Mesangial cell (primary cell): ENCODE measurements around the gene MYOF. TPM values are rescaled to one million over a fixed set of nuclear protein-coding genes. Genes with fewer than 3 reads are reported as not detected.

ENCODE experiments used
- total RNA-seq: library from RNA; depleted of rRNA; stranded (reverse); fragments of >200 nt; gene quantifications from 2 replicates; pipeline ENCODE4 v1.2.3, GENCODE V29; 2015

Gene MYOF, protein sequence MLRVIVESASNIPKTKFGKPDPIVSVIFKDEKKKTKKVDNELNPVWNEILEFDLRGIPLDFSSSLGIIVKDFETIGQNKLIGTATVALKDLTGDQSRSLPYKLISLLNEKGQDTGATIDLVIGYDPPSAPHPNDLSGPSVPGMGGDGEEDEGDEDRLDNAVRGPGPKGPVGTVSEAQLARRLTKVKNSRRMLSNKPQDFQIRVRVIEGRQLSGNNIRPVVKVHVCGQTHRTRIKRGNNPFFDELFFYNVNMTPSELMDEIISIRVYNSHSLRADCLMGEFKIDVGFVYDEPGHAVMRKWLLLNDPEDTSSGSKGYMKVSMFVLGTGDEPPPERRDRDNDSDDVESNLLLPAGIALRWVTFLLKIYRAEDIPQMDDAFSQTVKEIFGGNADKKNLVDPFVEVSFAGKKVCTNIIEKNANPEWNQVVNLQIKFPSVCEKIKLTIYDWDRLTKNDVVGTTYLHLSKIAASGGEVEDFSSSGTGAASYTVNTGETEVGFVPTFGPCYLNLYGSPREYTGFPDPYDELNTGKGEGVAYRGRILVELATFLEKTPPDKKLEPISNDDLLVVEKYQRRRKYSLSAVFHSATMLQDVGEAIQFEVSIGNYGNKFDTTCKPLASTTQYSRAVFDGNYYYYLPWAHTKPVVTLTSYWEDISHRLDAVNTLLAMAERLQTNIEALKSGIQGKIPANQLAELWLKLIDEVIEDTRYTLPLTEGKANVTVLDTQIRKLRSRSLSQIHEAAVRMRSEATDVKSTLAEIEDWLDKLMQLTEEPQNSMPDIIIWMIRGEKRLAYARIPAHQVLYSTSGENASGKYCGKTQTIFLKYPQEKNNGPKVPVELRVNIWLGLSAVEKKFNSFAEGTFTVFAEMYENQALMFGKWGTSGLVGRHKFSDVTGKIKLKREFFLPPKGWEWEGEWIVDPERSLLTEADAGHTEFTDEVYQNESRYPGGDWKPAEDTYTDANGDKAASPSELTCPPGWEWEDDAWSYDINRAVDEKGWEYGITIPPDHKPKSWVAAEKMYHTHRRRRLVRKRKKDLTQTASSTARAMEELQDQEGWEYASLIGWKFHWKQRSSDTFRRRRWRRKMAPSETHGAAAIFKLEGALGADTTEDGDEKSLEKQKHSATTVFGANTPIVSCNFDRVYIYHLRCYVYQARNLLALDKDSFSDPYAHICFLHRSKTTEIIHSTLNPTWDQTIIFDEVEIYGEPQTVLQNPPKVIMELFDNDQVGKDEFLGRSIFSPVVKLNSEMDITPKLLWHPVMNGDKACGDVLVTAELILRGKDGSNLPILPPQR (N-terminal part only)
- 171 and 235 TPM in 2 replicates for total RNA-seq

DNA sequence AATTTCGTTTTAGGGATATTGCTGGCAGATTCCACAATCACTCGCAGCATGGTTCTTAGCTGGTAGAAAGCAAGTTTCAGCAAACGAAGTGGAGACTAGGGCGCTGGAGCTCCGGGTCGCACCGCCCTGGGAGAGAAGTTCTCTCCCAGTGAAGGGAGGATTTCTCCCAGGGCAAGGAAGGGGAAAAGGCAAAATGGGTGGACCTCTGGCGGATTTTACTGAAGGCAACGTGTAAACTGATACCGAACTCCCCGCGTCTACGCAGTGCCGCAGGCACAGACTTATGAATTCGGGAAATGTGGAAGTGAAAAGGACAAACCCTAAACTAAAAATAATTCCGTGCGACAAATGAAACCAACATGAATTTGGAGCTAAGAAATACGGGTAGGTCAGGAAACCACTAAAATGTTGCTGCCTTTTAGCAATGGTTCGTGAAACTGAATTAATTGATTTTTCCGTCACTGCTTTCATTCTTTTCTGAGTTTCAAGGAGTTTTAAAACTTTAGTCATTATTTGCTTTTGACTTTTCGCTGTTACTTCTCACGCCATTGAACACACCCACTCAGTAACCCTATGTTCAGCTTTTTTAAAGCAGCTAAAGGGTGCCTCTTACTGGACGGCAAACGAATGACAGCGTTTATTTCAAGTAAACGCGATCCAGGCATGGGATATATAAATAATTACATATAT lies at the start of gene MYOF:
MYOF (minus strand) TSS at position 190 of the 690 bp plus-strand sequence; CDS start at position 50, 140 bp downstream.

DNA sequence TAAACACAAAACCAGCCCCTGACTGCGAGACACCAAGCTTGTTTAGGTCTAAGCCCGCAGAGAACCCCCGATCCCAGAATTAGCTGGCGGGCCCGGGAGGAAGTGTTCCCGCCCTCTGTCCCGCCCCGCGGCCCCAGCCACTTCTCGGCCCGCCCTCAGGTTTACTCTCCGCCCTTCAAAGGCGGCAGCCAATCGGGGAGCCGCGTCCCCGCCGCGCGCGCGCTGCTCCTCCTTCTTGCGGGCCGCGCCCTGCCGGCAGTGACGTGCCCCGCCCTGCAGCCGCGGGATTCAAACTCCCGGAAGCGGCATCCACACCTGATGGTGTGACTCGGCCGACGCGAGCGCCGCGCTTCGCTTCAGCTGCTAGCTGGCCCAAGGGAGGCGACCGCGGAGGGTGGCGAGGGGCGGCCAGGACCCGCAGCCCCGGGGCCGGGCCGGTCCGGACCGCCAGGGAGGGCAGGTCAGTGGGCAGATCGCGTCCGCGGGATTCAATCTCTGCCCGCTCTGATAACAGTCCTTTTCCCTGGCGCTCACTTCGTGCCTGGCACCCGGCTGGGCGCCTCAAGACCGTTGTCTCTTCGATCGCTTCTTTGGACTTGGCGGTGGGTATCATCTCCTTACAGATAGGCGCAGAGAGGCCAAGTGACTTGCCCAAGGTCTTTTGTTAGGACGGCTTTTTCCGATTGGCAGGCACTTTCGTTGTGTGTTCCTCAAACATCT lies 14.3 kb upstream of the MYOF start, which contains the start of gene CEP55:
CEP55 (plus strand) TSS at position 291 of the 720 bp plus-strand sequence. CDS start 3,440 bp downstream, outside the sequence.

Other genes with a start within 250 kb of the MYOF start
- 3.7 and 79.5 TPM in 2 replicates for gene CEP55, start 14.3 kb upstream of the MYOF start, total RNA-seq
- not detected in 2 replicates for gene FFAR4, start 84.3 kb upstream of the MYOF start, total RNA-seq
- 0.49 and 0.63 TPM in 2 replicates for gene RBP4, start 118.9 kb upstream of the MYOF start, total RNA-seq
- not detected in 2 replicates for gene PDE6C, start 130.2 kb upstream of the MYOF start, total RNA-seq
- 2.0 and 3.0 TPM in 2 replicates for gene FRA10AC1, start 220.3 kb upstream of the MYOF start, total RNA-seq